Astrocyte of the spinal cord (primary cell): ENCODE data around the gene NDUFAF8.

Experiments
- DNase-seq: peaks from one replicate; pipeline ENCODE4 v3.0.0; 2011; ENCODE audit warnings: low read depth, low spot score
- H3K4me3 ChIP-seq: 2 replicates; pipeline ENCODE4 v1.5.1; 2011; ENCODE audit warnings: low read depth, mild to moderate bottlenecking, low read length, moderate library complexity
- in situ Hi-C: cut with HindIII; loops from 2 replicates; pipeline ENCODE4 v1.10.0; 2017; ENCODE audit warnings: low sequenced_read_pairs
- TF ChIP-seq, protein P1 (sequence below): IDR thresholded peaks from 2 replicates; pipeline ENCODE4 v1.5.1; 2012; ENCODE audit warnings: low read depth, mild to moderate bottlenecking, low read length, inconsistent platforms

The NDUFAF8 gene

DNA sequence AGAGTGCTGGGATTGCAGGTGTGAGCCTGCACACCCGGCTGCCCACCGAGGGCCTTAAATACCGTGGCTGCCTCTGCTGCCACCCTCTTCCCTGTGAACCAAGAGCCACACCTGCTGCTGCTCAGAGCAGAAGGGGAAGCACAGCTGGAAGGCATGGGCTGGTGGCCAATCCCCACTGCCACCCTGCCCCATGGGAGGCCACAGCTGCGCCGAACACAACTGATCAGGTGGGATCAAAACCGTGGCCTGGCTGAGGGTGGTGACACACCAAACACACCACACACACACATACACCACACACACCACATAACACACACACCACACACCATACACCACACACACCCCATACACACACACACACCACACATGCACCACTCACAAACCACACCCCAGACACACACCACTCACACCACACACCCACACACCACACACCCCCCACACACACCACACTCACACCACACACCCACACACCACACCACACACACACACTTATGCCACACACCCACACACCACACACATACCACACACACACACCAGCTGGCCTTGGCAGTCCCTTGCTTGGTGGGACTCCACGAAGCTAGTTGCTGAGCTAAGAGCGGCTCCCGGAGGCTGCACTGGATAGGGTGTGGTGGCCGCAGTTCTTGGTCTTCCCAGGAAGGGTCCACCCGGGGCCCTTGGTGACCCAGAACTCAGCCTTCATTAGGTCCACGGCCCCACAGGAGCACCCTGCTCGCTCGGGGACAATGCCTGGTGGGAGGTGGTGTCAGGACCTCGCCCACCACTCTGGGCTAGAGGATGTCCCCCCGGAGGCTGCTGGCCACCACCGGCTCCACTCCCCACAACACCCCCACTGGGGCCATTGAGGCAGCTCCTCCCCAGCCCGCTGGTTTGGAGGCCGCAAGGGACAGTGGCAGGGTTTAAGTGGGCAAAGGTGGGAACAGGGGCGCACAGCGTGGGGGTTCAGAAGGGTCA is 31.2 kb upstream of the NDUFAF8 start:
- TF ChIP-seq, protein P1, sequence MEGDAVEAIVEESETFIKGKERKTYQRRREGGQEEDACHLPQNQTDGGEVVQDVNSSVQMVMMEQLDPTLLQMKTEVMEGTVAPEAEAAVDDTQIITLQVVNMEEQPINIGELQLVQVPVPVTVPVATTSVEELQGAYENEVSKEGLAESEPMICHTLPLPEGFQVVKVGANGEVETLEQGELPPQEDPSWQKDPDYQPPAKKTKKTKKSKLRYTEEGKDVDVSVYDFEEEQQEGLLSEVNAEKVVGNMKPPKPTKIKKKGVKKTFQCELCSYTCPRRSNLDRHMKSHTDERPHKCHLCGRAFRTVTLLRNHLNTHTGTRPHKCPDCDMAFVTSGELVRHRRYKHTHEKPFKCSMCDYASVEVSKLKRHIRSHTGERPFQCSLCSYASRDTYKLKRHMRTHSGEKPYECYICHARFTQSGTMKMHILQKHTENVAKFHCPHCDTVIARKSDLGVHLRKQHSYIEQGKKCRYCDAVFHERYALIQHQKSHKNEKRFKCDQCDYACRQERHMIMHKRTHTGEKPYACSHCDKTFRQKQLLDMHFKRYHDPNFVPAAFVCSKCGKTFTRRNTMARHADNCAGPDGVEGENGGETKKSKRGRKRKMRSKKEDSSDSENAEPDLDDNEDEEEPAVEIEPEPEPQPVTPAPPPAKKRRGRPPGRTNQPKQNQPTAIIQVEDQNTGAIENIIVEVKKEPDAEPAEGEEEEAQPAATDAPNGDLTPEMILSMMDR = no peak
- no peak for DNase-seq
- in situ Hi-C loops = no loop called here

DNA sequence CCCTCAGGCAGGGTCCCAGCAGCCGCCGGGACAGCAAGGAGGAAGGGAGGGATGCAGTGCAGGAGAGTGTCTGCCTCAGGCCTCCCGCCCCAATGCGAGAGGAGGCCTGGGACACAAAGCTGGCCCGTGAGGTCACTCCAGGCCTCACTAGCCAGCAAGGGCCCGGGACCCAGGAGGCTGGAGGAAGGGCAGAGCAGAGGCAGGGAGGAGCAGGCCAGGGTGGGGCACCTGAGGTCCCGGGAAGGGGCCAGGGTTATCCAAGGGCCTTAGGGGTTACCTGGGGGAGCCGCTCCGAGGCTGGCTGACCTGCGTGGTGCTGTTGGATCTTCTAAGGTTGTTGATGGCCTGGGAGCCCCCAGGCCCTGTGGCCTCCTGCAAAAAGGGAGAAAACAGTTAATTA is 30.5 kb upstream of the NDUFAF8 start:
- DNase-seq = no peak
- in situ Hi-C loops = no loop called here
- TF ChIP-seq, protein P1 = no peak
- no peak overlapping the region for H3K4me3 ChIP-seq

More for the DNA sequence above, 31.2 kb upstream of the NDUFAF8 start:
- no peak overlapping the region for H3K4me3 ChIP-seq

DNA sequence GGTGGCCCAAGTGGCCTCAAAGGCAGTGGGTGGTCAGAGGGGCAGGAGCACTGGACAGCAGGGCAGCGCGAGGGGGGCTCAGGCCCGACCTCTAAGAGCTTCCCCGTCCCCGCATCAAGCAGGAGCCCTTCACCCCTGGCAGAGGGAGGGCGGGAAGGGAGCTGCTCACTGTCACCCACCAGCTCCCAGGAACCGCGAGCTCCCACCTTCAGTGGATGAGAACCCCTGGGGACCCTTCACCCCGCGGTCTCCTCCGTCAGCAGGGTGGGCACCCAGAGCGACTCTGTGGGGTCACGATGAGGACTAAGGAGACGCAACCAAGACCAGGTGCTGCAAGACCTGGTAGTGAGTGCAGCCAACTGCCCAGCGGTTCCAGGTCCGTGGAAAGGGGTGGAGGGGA is 30.0 kb upstream of the NDUFAF8 start:
- no peak overlapping the region for H3K4me3 ChIP-seq
- TF ChIP-seq, protein P1 = no peak
- in situ Hi-C loops = no loop called here
- DNase-seq = no peak

DNA sequence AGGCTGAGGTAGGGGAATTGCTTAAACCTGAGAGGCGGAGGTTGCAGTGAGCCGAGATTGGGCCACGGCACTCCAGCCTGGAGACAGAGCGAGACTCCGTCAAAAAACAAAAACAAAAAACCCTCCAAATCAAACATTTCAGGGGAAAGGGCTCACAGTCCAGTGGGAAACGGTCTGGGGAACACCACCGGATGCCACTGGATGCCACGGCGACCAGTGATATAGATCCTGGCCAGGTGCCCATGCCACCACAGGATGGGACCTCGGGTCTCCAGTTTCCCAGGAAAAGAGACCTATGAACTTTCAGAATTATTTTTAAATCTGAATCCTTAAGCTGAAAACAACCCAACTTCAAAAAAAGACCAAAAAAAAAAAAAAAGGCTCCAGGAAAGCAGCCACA is 28.7 kb upstream of the NDUFAF8 start:
- H3K4me3 ChIP-seq = no peak overlapping the region
- TF ChIP-seq, protein P1 = no peak
- no peak for DNase-seq
- in situ Hi-C loops = no loop called here

DNA sequence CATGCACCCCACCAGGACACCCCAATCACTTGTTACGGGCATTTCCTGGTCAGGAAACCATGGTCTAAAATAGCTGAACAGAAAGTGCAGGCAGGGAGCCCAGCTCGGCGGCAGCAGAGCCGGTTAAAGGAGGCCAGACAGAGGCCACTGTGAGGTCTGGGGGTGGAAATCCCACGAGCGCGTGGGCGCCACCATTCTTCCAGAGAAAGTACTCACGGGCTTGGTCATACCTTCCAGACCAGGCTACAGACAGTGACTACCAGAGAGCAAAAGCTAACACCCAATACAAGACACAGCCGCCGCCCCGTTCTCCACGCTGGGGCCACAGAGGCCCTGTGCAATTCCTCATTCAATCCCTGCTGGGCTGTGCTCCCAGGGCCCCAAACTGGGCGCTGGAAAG is 28.2 kb upstream of the NDUFAF8 start:
- DNase-seq = peak; percentile 22
- no peak overlapping the region for H3K4me3 ChIP-seq
- TF ChIP-seq, protein P1 = peak; percentile 5
- in situ Hi-C loops = no loop called here

DNA sequence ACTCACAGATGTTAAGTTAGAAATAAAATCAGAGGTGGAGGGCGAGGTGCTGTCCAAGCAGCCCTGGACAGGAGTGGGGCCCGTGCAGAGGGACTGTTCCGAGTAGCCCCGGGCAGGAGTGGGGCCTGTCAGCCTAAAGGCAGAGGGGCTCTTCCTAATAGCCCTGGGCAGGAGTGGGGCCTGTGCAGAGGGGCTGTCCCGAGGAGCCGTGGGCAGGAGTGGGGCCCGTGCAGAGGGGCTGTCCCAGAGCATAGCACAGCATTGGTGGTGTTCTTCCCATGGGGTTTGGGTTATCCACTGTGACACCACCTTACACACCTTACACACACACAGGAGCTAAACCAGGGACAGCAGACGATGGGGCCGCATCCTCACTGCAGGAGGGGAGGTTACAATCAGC is 26.8 kb upstream of the NDUFAF8 start:
- DNase-seq = no peak
- in situ Hi-C loops = no loop called here
- TF ChIP-seq, protein P1 = no peak
- no peak overlapping the region for H3K4me3 ChIP-seq
